ENCODE measurements around the gene CT47A7. TPM values are rescaled to one million over a fixed set of nuclear protein-coding genes. Genes with fewer than 3 reads are reported as not detected.

Gene CT47A7
- not detected in 5 replicates for total RNA-seq (2022; extraction: Qiagen RNA extraction; ENCODE audit: low read depth)

DNA sequence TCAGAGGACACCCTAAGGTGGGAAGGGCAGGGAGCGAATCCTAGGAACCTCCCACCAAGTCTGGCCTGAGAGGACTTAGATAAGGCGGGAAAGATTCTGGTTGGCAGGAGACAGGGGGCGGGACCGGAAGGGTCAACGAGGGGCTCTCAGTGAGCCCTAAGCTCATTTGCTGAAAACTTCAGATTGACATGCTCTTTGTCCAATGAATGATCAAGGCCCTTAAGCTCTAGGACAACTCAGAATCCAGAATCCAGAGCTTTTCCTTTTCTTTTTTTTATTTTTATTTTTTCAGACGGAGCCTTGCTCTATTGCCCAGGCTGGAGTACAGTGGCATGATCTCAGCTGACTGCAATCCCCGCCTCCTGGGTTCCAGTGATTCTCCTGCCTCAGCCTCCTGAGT lies at the start of gene CT47A7:
Gene CT47A7, minus strand, starts transcription at position 101 of the 400 bp plus-strand sequence. CDS start 255 bp downstream, outside the sequence.

GRCh38 chrX:120985660-120986059 lies 29.3 kb upstream of the CT47A7 start, which contains the start of gene CT47A1:
CT47A1 (minus strand) TSS chrX:120985760; CDS start chrX:120985529, 231 bp downstream.

Other genes with a start within 250 kb of the CT47A7 start
- not detected in 5 replicates for gene CT47B1, start 80.7 kb downstream of the CT47A7 start, total RNA-seq (2022; extraction: Qiagen RNA extraction; ENCODE audit: low read depth)
- not detected in 5 replicates for gene CT47A11, start 19.4 kb downstream of the CT47A7 start, total RNA-seq (2022; extraction: Qiagen RNA extraction; ENCODE audit: low read depth)
- gene CT47A10, start 14.6 kb downstream of the CT47A7 start, total RNA-seq (2022; extraction: Qiagen RNA extraction; ENCODE audit: low read depth), result not detected in 5 replicates
- gene CT47A9, start 9.7 kb downstream of the CT47A7 start, total RNA-seq (2022; extraction: Qiagen RNA extraction; ENCODE audit: low read depth), result not detected in 5 replicates
- not detected in 5 replicates for gene CT47A8, start 4.9 kb downstream of the CT47A7 start, total RNA-seq (2022; extraction: Qiagen RNA extraction; ENCODE audit: low read depth)
- not detected in 5 replicates for gene CT47A6, start 4.9 kb upstream of the CT47A7 start, total RNA-seq (2022; extraction: Qiagen RNA extraction; ENCODE audit: low read depth)
- not detected in 5 replicates for gene CT47A5, start 9.7 kb upstream of the CT47A7 start, total RNA-seq (2022; extraction: Qiagen RNA extraction; ENCODE audit: low read depth)
- not detected in 5 replicates for gene CT47A4, start 14.6 kb upstream of the CT47A7 start, total RNA-seq (2022; extraction: Qiagen RNA extraction; ENCODE audit: low read depth)
- gene CT47A3, start 19.5 kb upstream of the CT47A7 start, total RNA-seq (2022; extraction: Qiagen RNA extraction; ENCODE audit: low read depth), result not detected in 5 replicates
- not detected in 5 replicates for gene CT47A2, start 24.3 kb upstream of the CT47A7 start, total RNA-seq (2022; extraction: Qiagen RNA extraction; ENCODE audit: low read depth)
- not detected in 5 replicates for gene CT47A1, start 29.2 kb upstream of the CT47A7 start, total RNA-seq (2022; extraction: Qiagen RNA extraction; ENCODE audit: low read depth)
- gene GLUD2, start 91.0 kb upstream of the CT47A7 start, total RNA-seq (2022; extraction: Qiagen RNA extraction; ENCODE audit: low read depth), result 1.8 to 2.6 TPM (median 2.5 TPM) in 5 replicates